HepG2 (cell line): ENCODE results near the gene PACS2. TPM values are rescaled to one million over a fixed set of nuclear protein-coding genes. Genes with fewer than 3 reads are reported as not detected.

Experiments
- BCL6 ChIP-seq: IDR thresholded peaks from 2 replicates; pipeline ENCODE4 v1.6.1; 2016; ENCODE audit warnings: missing genetic modification reagents, missing compliant biosample characterization
- DNMT1 ChIP-seq: sonication (generic); formaldehyde crosslinking; IDR thresholded peaks from 2 replicates; pipeline ENCODE4 v1.5.1; 2020; ENCODE audit warnings: mild to moderate bottlenecking, missing genetic modification reagents
- ELF1 ChIP-seq: sonication (generic); formaldehyde crosslinking; IDR thresholded peaks from 2 replicates; pipeline ENCODE4 v1.4.0; 2020; ENCODE audit warnings: missing genetic modification reagents
- ELF4 ChIP-seq: sonication (generic); formaldehyde crosslinking; IDR thresholded peaks from 2 replicates; pipeline ENCODE4 v1.5.0; 2020; ENCODE audit warnings: missing genetic modification reagents, mild to moderate bottlenecking, moderate library complexity, borderline replicate concordance
- FOXA3 ChIP-seq: IDR thresholded peaks from 2 replicates; pipeline ENCODE4 v1.6.1; 2016; ENCODE audit warnings: missing genetic modification reagents, missing compliant biosample characterization
- HCFC1 ChIP-seq: fragments of 150-350 bp; IDR thresholded peaks from 2 replicates; pipeline ENCODE4 v1.6.1; 2014; ENCODE audit warnings: low read depth, low read length
- IKZF1 ChIP-seq: fragments of 450-650 bp; IDR thresholded peaks from 2 replicates; pipeline ENCODE4 v1.7.1; 2016
- MAFK ChIP-seq, 2 experiments: IDR thresholded peaks in 1 of 2; conservative IDR thresholded peaks in 1 of 2; 2 replicates each; pipeline ENCODE4 v1.6.1; 2011; ENCODE audit warnings: improper control_type of control experiment in 2 of 2, low read length in 2 of 2
- YEATS4 ChIP-seq: sonication (generic); formaldehyde crosslinking; IDR thresholded peaks from 2 replicates; pipeline ENCODE4 v1.4.0; 2020; ENCODE audit warnings: missing genetic modification reagents, borderline replicate concordance
- ZFP36L1 ChIP-seq: sonication (generic); formaldehyde crosslinking; IDR thresholded peaks from 2 replicates; pipeline ENCODE4 v1.8.0; 2022; ENCODE audit warnings: mild to moderate bottlenecking, missing genetic modification reagents, moderate library complexity
- ZNF263 ChIP-seq: sonication (generic); formaldehyde crosslinking; IDR thresholded peaks from 2 replicates; pipeline ENCODE4 v1.4.0; 2020; ENCODE audit warnings: missing genetic modification reagents
- ZNF382 ChIP-seq: sonication (generic); formaldehyde crosslinking; IDR thresholded peaks from 2 replicates; pipeline ENCODE4 v1.5.0; 2020; ENCODE audit warnings: missing genetic modification reagents, mild to moderate bottlenecking, borderline replicate concordance
- ZNF850 ChIP-seq: sonication (generic); formaldehyde crosslinking; conservative IDR thresholded peaks from 2 replicates; pipeline ENCODE4 v1.9.0; 2021; ENCODE audit warnings: mild to moderate bottlenecking, missing genetic modification reagents
- polyA plus RNA-seq, 8 experiments: library from polyadenylated mRNA; depleted of rRNA in 3 of 8; stranded (reverse) in 7 of 8; unstranded in 1 of 8; fragments of >200 nt; fragmentation: Illumina TruSeq in 4 of 8; extraction: Trizol in 4 of 8; gene quantifications; 2 replicates each; pipeline versions ENCODE4 v1.2.1 to v1.2.3, GENCODE V29; 2011 to 2016; ENCODE audit warnings: low read depth in 4 of 8, missing spikeins in 1 of 8, mixed read lengths in 1 of 8; ENCODE audit not compliant: insufficient read depth in 1 of 8
- total RNA-seq, 5 experiments: library from RNA; depleted of rRNA; stranded (reverse); fragments of >200 nt; fragmentation: Illumina TruSeq; extraction: Trizol; gene quantifications; 2 replicates each; pipeline ENCODE4 v1.2.3, GENCODE V29; 2016; ENCODE audit warnings: low read depth in 1 of 5
- TF ChIP-seq, protein P1 (sequence below): sonication (generic); formaldehyde crosslinking; IDR thresholded peaks from one replicate; pipeline ENCODE4 v1.5.1; 2020; ENCODE audit warnings: mild to moderate bottlenecking, missing genetic modification reagents; ENCODE audit errors: not compliant biosample characterization
- TF ChIP-seq, protein P2 (sequence below): IDR thresholded peaks from 2 replicates; pipeline ENCODE4 v1.4.0; 2020; ENCODE audit warnings: mild to moderate bottlenecking, missing genetic modification reagents
- TF ChIP-seq, protein P3 (sequence below): sonication (generic); formaldehyde crosslinking; IDR thresholded peaks from 2 replicates; pipeline ENCODE4 v1.4.0; 2020; ENCODE audit warnings: missing genetic modification reagents, borderline replicate concordance

PACS2 gene
- total and polyA plus RNA-seq, 2 of the 13 experiments (the other 11 are each of a cell fraction or from before 2014, with no cell fraction given), result 23.6 to 27.6 TPM

DNA sequence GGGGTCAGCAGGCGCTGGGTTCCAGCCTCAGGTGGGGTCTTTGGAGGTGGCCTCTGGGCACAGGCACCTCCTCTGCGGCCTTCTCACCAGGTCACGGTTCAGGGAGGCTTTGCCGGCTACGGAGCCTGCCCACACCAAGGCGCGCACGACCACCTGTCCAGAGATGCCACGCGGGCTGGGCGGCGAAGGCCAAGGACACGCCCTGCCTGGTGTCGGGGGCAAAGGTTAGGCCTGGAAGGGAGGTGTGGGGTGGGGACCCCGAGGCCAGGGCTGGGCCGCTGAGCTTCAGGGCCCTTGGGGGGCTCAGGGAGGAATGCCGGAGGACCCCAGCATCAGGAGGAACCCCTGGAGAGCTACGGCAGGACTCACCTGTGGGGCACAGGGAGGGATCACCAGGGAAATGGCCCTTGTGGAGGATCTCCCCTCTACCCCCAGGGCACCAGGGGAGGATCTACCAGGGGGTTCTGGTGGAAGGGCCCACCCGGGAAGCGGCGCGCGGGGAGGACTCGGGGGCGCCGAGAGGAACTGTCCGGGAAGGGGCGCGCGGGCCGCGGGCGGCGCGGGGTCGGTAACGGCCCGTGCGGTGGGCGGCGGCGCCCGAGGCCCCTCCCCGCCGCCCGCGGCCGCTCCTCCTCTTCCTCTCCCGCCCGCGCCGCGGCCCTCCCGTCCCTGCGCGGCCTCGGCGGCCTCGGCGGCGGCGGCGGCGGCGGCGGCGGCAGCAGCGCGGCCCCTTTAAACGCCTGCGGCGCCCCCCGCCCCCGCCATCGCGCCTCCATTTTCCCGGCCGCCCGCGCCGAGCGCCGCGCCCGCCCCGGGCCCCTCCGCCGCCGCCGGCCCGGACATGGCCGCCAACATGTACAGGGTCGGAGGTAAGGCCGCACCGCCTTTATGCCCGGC is 104.9 kb downstream of the PACS2 start, which contains the start of gene MTA1 (continued):
- TF ChIP-seq FOXA3 (CRISPR knock-in tag), result no peak
- TF ChIP-seq BCL6 (CRISPR knock-in tag), result no peak
- TF ChIP-seq MAFK (conservative IDR thresholded peaks at IDR 0.05 in 1 of 2, IDR thresholded peaks at IDR 0.05 in 1 of 2; ENCODE audit: low read length in 2 of 2), result no peak
- peak; percentile 75; the same call in 1 of the 2 replicates for TF ChIP-seq ZNF263 (CRISPR knock-in tag)
- TF ChIP-seq, protein P1, sequence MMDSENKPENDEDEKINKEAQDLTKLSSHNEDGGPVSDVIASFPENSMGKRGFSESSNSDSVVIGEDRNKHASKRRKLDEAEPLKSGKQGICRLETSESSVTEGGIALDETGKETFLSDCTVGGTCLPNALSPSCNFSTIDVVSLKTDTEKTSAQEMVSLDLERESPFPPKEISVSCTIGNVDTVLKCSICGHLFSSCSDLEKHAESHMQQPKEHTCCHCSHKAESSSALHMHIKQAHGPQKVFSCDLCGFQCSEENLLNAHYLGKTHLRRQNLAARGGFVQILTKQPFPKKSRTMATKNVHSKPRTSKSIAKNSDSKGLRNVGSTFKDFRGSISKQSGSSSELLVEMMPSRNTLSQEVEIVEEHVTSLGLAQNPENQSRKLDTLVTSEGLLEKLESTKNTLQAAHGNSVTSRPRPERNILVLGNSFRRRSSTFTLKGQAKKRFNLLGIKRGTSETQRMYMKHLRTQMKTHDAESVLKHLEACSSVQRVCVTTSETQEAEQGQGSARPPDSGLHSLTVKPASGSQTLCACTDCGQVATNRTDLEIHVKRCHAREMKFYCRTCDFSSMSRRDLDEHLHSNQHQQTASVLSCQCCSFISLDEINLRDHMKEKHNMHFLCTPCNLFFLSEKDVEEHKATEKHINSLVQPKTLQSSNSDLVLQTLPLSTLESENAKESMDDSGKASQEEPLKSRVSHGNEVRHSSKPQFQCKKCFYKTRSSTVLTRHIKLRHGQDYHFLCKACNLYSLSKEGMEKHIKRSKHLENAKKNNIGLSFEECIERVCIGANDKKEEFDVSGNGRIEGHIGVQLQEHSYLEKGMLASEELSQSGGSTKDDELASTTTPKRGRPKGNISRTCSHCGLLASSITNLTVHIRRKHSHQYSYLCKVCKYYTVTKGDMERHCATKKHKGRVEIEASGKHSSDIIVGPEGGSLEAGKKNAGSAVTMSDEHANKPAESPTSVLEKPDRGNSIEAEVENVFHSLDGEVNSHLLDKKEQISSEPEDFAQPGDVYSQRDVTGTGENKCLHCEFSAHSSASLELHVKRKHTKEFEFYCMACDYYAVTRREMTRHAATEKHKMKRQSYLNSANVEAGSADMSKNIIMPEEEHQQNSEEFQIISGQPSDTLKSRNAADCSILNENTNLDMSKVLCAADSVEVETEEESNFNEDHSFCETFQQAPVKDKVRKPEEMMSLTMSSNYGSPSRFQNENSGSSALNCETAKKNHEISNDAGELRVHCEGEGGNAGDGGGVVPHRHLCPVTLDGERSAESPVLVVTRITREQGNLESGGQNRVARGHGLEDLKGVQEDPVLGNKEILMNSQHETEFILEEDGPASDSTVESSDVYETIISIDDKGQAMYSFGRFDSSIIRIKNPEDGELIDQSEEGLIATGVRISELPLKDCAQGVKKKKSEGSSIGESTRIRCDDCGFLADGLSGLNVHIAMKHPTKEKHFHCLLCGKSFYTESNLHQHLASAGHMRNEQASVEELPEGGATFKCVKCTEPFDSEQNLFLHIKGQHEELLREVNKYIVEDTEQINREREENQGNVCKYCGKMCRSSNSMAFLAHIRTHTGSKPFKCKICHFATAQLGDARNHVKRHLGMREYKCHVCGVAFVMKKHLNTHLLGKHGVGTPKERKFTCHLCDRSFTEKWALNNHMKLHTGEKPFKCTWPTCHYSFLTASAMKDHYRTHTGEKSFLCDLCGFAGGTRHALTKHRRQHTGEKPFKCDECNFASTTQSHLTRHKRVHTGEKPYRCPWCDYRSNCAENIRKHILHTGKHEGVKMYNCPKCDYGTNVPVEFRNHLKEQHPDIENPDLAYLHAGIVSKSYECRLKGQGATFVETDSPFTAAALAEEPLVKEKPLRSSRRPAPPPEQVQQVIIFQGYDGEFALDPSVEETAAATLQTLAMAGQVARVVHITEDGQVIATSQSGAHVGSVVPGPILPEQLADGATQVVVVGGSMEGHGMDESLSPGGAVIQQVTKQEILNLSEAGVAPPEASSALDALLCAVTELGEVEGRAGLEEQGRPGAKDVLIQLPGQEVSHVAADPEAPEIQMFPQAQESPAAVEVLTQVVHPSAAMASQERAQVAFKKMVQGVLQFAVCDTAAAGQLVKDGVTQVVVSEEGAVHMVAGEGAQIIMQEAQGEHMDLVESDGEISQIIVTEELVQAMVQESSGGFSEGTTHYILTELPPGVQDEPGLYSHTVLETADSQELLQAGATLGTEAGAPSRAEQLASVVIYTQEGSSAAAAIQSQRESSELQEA (CRISPR knock-in tag), result peak; percentile 50
- peak; percentile 97 for TF ChIP-seq YEATS4 (CRISPR knock-in tag)
- TF ChIP-seq, protein P2, sequence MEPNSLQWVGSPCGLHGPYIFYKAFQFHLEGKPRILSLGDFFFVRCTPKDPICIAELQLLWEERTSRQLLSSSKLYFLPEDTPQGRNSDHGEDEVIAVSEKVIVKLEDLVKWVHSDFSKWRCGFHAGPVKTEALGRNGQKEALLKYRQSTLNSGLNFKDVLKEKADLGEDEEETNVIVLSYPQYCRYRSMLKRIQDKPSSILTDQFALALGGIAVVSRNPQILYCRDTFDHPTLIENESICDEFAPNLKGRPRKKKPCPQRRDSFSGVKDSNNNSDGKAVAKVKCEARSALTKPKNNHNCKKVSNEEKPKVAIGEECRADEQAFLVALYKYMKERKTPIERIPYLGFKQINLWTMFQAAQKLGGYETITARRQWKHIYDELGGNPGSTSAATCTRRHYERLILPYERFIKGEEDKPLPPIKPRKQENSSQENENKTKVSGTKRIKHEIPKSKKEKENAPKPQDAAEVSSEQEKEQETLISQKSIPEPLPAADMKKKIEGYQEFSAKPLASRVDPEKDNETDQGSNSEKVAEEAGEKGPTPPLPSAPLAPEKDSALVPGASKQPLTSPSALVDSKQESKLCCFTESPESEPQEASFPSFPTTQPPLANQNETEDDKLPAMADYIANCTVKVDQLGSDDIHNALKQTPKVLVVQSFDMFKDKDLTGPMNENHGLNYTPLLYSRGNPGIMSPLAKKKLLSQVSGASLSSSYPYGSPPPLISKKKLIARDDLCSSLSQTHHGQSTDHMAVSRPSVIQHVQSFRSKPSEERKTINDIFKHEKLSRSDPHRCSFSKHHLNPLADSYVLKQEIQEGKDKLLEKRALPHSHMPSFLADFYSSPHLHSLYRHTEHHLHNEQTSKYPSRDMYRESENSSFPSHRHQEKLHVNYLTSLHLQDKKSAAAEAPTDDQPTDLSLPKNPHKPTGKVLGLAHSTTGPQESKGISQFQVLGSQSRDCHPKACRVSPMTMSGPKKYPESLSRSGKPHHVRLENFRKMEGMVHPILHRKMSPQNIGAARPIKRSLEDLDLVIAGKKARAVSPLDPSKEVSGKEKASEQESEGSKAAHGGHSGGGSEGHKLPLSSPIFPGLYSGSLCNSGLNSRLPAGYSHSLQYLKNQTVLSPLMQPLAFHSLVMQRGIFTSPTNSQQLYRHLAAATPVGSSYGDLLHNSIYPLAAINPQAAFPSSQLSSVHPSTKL, result peak; percentile 28; the same call in 1 of the 2 replicates
- TF ChIP-seq HCFC1, result no peak
- no peak for TF ChIP-seq IKZF1
- no peak for TF ChIP-seq DNMT1
- TF ChIP-seq ELF1 (CRISPR knock-in tag), result 0 out of 2 replicates have a peak, but pooled peaks have one; percentile 12
- 0 out of 2 replicates have a peak, but pooled peaks have one; percentile 34 for TF ChIP-seq ZNF850 (CRISPR knock-in tag)
- TF ChIP-seq, protein P3, sequence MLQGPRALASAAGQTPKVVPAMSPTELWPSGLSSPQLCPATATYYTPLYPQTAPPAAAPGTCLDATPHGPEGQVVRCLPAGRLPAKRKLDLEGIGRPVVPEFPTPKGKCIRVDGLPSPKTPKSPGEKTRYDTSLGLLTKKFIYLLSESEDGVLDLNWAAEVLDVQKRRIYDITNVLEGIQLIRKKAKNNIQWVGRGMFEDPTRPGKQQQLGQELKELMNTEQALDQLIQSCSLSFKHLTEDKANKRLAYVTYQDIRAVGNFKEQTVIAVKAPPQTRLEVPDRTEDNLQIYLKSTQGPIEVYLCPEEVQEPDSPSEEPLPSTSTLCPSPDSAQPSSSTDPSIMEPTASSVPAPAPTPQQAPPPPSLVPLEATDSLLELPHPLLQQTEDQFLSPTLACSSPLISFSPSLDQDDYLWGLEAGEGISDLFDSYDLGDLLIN (CRISPR knock-in tag), result no peak
- no peak for TF ChIP-seq ELF4
- TF ChIP-seq ZNF382 (CRISPR knock-in tag), result no peak
- TF ChIP-seq ZFP36L1 (CRISPR knock-in tag), result 0 out of 2 replicates have a peak, but pooled peaks have one; percentile 46
